Measurements from ENCODE around the gene C2orf66.

The C2orf66 gene

GRCh38 chr2:196809260-196809659 is at the start of gene C2orf66:
Gene C2orf66, minus strand, starts transcription at chr2:196809355. Its CDS starts 19 bp downstream, at chr2:196809336.
- no peak for DNase-seq

DNA sequence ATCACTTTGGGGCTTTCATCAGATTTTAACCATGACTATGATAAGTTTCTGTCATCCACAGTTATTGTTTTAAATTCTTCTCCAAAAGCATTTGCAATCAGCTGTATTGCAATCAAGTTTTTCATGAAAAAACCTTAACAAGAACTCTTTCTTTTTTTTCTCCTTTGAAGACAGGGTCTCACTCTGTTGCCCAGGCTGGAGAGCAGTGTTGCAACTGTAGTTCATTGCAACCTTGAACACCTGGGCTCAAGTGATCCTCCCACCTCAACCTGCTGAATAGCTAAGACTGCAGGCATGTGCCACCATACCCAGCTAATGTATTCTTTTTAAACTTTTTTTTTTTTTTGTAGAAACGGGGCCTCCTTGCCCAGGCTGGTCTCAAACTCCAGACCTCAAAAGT is 45.5 kb upstream of the C2orf66 start:
- no peak for DNase-seq

DNA sequence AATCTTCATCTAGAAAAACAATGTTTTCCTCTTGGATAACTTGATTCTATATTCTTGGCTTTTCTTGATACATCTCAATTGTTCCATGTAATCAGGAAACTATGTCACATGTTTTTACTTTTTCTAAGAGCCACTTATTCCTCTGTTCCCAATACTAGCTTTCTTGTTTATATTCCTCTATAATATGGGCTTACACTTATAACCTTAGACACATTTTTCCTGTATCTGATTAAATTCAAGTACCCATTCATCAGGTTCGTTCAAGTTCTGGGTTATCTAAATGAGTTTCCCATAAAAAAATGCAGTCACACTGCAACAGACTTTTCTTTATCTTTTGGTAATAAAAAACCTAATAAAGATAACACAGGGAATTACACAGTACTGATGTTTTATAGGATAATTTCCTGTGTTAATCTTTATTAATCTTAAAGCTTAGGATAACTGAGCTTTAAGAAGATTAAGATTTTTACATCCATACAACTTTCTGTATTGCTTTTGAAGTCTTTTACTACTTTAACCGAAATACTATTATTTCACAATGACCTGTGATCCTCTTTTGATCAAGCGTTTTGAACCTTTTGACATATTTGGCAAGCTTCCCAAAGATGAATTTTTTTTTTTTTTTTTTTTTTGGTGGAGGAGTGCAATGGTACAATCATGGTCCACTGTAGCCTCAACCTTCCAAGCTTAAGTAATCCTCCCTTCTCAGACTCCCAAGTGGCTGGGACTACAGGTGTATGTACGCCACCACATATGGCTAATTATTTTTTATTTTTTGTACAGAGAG is 44.3 kb upstream of the C2orf66 start:
- DNase-seq: no peak

DNA sequence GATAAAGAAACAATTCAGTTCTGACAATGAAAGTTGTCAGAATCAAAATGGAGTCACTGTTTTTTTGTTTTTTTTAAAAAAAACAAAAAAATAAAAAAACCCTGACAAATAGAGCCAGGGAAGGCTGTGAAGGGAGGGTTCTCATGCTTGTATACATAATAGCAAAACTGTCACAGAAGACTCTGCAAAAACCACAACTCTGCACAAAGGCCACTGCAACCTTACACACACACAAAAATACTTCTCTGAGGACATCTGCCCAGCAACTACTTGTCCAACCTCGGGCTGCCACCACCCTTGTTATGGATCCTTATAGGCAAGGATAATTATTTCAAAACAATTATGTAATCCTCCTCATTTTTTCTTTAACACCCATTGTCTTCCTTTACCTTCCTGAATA is 41.9 kb upstream of the C2orf66 start:
- no peak for DNase-seq

DNA sequence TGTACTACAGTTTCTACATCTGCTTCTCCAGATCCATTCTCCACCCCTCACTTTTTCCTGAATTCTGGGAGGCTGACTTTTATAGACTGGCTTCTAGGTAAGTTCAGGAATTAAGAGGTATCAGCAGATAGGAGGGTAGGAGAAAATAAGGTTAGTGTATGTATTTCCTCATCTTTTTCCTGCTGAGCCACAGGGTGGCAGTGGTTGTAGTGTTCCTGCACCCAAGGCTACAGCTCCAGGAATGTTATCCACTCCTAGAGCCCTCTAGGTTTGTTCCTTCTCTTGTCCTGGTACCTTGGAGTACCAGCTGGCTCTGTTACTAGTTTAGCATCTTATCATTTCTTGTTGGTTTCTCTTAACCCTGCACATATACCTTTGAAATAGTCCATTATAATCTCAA is 40.7 kb upstream of the C2orf66 start:
- no peak for DNase-seq

GRCh38 chr2:196846295-196846694 is 37.1 kb upstream of the C2orf66 start:
- no peak for DNase-seq

- DNase-seq: no peak
Measured at GRCh38 chr2:196845371-196845770, 36.2 kb upstream of the C2orf66 start.

- no peak for DNase-seq
Measured at GRCh38 chr2:196840171-196840570, 31.0 kb upstream of the C2orf66 start.

DNA sequence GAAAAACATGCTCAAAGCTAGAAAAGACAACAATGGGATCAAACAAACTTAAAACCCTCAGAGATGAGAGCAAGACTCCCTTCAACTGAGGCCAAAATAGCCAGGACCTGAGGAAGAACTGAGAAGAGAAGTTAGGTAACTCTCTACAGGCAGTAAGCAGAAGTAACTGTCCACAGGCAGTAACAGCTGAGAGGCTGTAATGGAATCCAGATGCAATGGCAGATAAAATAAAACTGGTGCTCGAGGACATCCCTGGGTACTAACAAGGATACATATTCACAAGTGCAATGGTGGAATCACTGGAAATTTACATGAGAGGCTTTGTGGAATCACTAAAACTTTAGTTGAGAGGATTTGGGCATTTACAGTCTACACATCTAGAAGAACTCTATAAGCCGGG is 30.4 kb upstream of the C2orf66 start:
- DNase-seq: no peak

DNA sequence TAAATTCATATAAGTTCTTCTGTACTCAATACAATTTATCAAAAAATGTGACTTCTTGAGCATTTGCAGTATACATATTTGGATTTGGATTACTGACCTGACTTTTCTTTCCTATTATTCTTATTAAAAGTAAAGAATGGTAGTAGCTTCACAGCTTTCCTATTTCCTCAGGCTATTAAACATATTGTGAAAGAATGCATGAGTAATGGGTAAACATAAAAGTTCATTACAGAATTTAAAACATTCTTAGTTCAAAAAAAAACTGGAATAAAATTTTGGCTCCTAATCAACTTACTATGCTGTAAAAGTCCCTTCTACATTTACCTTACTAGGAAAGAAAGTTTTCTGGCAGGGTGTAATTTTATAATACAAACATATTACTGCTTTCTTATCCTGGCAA is 27.3 kb upstream of the C2orf66 start:
- DNase-seq: no peak

DNA sequence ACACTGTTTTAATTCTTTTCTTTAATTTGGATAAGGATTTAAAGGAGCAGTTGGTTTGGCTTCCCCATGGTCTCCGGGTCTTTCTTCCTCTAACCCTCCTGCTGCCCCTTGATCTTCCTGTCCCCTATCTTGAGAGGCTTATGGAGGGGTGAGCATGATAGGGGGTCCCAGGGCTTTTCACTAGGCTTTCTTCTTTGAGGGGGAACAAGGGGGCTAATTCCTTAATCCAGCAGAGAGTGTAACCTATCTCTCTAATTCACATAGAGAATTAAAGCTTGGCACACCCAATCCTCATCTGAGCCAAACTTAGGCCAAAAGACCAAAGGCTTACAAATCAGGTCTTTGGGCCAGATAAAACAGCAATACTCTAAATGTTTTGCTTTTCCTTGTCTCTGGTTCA is 21.5 kb upstream of the C2orf66 start:
- DNase-seq: no peak

GRCh38 chr2:196827356-196827755 is 18.2 kb upstream of the C2orf66 start:
- no peak for DNase-seq

- no peak for DNase-seq
Measured at GRCh38 chr2:196823750-196824522, 14.8 kb upstream of the C2orf66 start.

- DNase-seq: no peak
Measured at GRCh38 chr2:196821195-196821594, 12.0 kb upstream of the C2orf66 start.

- DNase-seq: no peak
Measured at GRCh38 chr2:196808083-196808665, 981 bp downstream of the C2orf66 start.

GRCh38 chr2:196804381-196804780 is 4.8 kb downstream of the C2orf66 start:
- no peak for DNase-seq

GRCh38 chr2:196802401-196802800 is 6.8 kb downstream of the C2orf66 start:
- DNase-seq: no peak

- no peak for DNase-seq
Measured at GRCh38 chr2:196801674-196802261, 7.4 kb downstream of the C2orf66 start.

DNA sequence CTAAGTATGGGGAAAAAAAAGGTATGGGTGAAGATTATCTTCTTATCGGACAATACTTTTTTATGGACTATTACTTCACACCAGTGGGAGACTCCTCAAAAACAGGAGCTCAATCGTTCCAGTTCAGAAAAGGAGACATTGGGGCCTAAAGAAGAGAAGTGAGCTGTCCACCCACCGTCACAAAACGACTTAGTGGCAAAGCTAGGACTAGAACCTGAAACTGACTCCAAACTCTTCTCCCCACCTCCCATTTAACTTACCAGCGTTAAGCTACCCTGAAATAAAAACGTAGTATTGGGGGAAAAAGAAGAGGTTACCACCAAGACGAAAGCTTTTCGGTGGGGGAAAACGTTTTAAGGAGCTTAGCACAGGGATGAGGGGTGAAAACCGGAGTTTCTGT is 10.2 kb downstream of the C2orf66 start:
- DNase-seq: no peak

- DNase-seq: no peak
Measured at GRCh38 chr2:196792865-196793264, 16.3 kb downstream of the C2orf66 start.

DNA sequence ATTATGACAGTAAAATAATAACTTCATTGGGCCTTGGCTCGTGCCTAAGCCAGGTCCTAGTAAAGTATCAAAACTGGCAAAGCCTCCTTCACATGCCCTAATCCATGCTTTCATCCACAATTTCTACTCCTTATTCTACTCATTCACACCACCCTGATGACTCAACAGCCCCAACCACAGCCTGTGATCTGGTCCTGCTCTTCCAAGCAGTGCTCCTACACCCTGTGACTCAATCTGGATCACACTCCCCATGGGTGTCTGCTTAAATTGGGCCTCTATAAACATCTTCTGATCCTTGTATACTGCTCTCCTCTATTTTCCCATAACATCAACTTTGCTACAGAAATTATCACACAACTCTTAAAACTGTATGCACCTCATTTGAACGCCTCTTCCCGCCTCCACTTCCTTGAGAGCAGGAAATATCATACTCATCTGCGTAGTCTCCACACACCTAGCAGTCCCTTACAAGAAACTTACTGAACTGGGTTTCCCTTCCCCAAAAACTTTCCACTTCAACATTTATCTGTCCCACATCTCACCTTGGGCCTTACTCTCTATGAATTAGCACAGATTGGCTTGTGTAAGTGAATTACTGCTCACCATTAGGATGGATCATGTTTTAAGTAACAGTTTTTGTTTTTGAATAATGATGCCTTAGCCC is 25.6 kb downstream of the C2orf66 start:
- DNase-seq: no peak

- DNase-seq: no peak
Measured at GRCh38 chr2:196767101-196767500, 42.1 kb downstream of the C2orf66 start.

DNA sequence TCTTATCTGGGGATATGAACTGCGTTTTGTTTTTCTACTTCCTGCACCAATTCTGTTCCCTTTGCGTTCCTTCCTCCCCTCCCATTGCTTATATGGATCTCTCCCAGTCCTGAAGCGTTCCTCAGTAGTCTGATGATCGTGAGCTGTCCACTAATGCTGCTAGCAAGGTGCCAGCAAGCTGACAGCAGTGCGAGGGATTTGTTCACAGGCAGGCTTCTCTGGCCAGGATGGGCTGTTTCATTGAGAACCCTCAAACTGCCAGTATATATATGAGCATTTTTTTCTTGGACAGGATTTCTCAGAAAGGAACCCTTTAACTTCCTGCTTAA is 49.8 kb downstream of the C2orf66 start:
- DNase-seq: no peak

All from CD4-positive, alpha-beta T cell treated with Interleukin-17A for 1 hour (primary cell).